ENCODE data around the gene ARHGAP6.

ARHGAP6 gene

GRCh38 chrX:11305641-11306040 lies 360.1 kb downstream of the ARHGAP6 start:
- Histone ChIP-seq H3K27me3 (ENCODE audit: low read depth, low read length) (no peaks in the 10 kb centered on the region), H3K4me3 (ENCODE audit: low read depth in 1 of 2, low read length in 2 of 2) (no peak overlapping the region), H3K4me1 (ENCODE audit: control insufficient read depth in 1 of 2, insufficient read depth in 2 of 2, low read length in 2 of 2) (peaks cover 0 to 9% of the 10 kb centered on the region in 2 donors), H3K27ac (ENCODE audit: low read length) (no peak overlapping the region), H3K9me3 (ENCODE audit: control insufficient read depth in 1 of 2, low read length in 2 of 2) (no peaks in the 10 kb centered on the region), H3K36me3 (ENCODE audit: control insufficient read depth in 1 of 2, insufficient read depth in 2 of 2, low read length in 2 of 2) (no peaks in the 10 kb centered on the region)

GRCh38 chrX:11304829-11305228 lies 360.9 kb downstream of the ARHGAP6 start:
- no peaks in the 10 kb centered on the region for H3K36me3 ChIP-seq (ENCODE audit: control insufficient read depth in 1 of 2, insufficient read depth in 2 of 2, low read length in 2 of 2)
- no peak overlapping the region for H3K4me3 ChIP-seq (ENCODE audit: low read depth in 1 of 2, low read length in 2 of 2)
- H3K27me3 ChIP-seq (ENCODE audit: low read depth, low read length): no peaks in the 10 kb centered on the region
- no peaks in the 10 kb centered on the region for H3K9me3 ChIP-seq (ENCODE audit: control insufficient read depth in 1 of 2, low read length in 2 of 2)
- H3K27ac ChIP-seq (ENCODE audit: low read length): no peak overlapping the region
- H3K4me1 ChIP-seq (ENCODE audit: control insufficient read depth in 1 of 2, insufficient read depth in 2 of 2, low read length in 2 of 2): peaks cover 0 to 9% of the 10 kb centered on the region in 2 donors

- Histone ChIP-seq H3K4me1 (ENCODE audit: control insufficient read depth in 1 of 2, insufficient read depth in 2 of 2, low read length in 2 of 2) (peaks cover 3 to 5% of the 10 kb centered on the region in 2 donors), H3K4me3 (ENCODE audit: low read depth in 1 of 2, low read length in 2 of 2) (no peak overlapping the region), H3K36me3 (ENCODE audit: control insufficient read depth in 1 of 2, insufficient read depth in 2 of 2, low read length in 2 of 2) (no peaks in the 10 kb centered on the region), H3K9me3 (ENCODE audit: control insufficient read depth in 1 of 2, low read length in 2 of 2) (no peaks in the 10 kb centered on the region), H3K27me3 (ENCODE audit: low read depth, low read length) (no peaks in the 10 kb centered on the region), H3K27ac (ENCODE audit: low read length) (no peak overlapping the region)
Measured at GRCh38 chrX:11298600-11298999, 367.1 kb downstream of the ARHGAP6 start.

GRCh38 chrX:11296051-11296450 lies 369.7 kb downstream of the ARHGAP6 start:
- Histone ChIP-seq H3K27ac (ENCODE audit: low read length) (no peak overlapping the region), H3K9me3 (ENCODE audit: control insufficient read depth in 1 of 2, low read length in 2 of 2) (no peaks in the 10 kb centered on the region), H3K4me3 (ENCODE audit: low read depth in 1 of 2, low read length in 2 of 2) (no peak overlapping the region)

GRCh38 chrX:11293113-11293512 lies 372.6 kb downstream of the ARHGAP6 start, which contains the start of gene AMELX:
AMELX (plus strand) TSS chrX:11293413; CDS start chrX:11294789, 1,376 bp downstream.
- H3K36me3 ChIP-seq (ENCODE audit: control insufficient read depth in 1 of 2, insufficient read depth in 2 of 2, low read length in 2 of 2): no peaks in the 10 kb centered on the region
- H3K4me3 ChIP-seq (ENCODE audit: low read depth in 1 of 2, low read length in 2 of 2): no peak within 1 kb of the TSS
- peaks cover 3 to 5% of the 10 kb centered on the region in 2 donors for H3K4me1 ChIP-seq (ENCODE audit: control insufficient read depth in 1 of 2, insufficient read depth in 2 of 2, low read length in 2 of 2)
- H3K27me3 ChIP-seq (ENCODE audit: low read depth, low read length): no peaks in the 10 kb centered on the region
- H3K27ac ChIP-seq (ENCODE audit: low read length): no peak within 1 kb of the TSS
- no peaks in the 10 kb centered on the region for H3K9me3 ChIP-seq (ENCODE audit: control insufficient read depth in 1 of 2, low read length in 2 of 2)

More at GRCh38 chrX:11296051-11296450, 369.7 kb downstream of the ARHGAP6 start:
- Histone ChIP-seq H3K36me3 (ENCODE audit: control insufficient read depth in 1 of 2, insufficient read depth in 2 of 2, low read length in 2 of 2) (no peaks in the 10 kb centered on the region), H3K4me1 (ENCODE audit: control insufficient read depth in 1 of 2, insufficient read depth in 2 of 2, low read length in 2 of 2) (peaks cover 3 to 5% of the 10 kb centered on the region in 2 donors), H3K27me3 (ENCODE audit: low read depth, low read length) (no peaks in the 10 kb centered on the region)

- Histone ChIP-seq H3K4me3 (ENCODE audit: low read depth in 1 of 2, low read length in 2 of 2) (no peak overlapping the region), H3K4me1 (ENCODE audit: control insufficient read depth in 1 of 2, insufficient read depth in 2 of 2, low read length in 2 of 2) (peaks cover 0 to under 1% of the 10 kb centered on the region in 2 donors), H3K27me3 (ENCODE audit: low read depth, low read length) (no peaks in the 10 kb centered on the region), H3K36me3 (ENCODE audit: control insufficient read depth in 1 of 2, insufficient read depth in 2 of 2, low read length in 2 of 2) (no peaks in the 10 kb centered on the region), H3K9me3 (ENCODE audit: control insufficient read depth in 1 of 2, low read length in 2 of 2) (no peaks in the 10 kb centered on the region), H3K27ac (ENCODE audit: low read length) (no peak overlapping the region)
Measured at GRCh38 chrX:11290416-11291102, 375.2 kb downstream of the ARHGAP6 start.

- H3K4me3 ChIP-seq (ENCODE audit: low read depth in 1 of 2, low read length in 2 of 2): no peak overlapping the region
- no peak overlapping the region for H3K27ac ChIP-seq (ENCODE audit: low read length)
Measured at GRCh38 chrX:11287505-11287904, 378.2 kb downstream of the ARHGAP6 start.

GRCh38 chrX:11285651-11286050 lies 380.1 kb downstream of the ARHGAP6 start:
- Histone ChIP-seq H3K4me3 (ENCODE audit: low read depth in 1 of 2, low read length in 2 of 2) (no peak overlapping the region), H3K27ac (ENCODE audit: low read length) (no peak overlapping the region), H3K9me3 (ENCODE audit: control insufficient read depth in 1 of 2, low read length in 2 of 2) (no peaks in the 10 kb centered on the region), H3K4me1 (ENCODE audit: control insufficient read depth in 1 of 2, insufficient read depth in 2 of 2, low read length in 2 of 2) (no peaks in the 10 kb centered on the region), H3K36me3 (ENCODE audit: control insufficient read depth in 1 of 2, insufficient read depth in 2 of 2, low read length in 2 of 2) (no peaks in the 10 kb centered on the region), H3K27me3 (ENCODE audit: low read depth, low read length) (no peaks in the 10 kb centered on the region)

More at GRCh38 chrX:11287505-11287904, 378.2 kb downstream of the ARHGAP6 start:
- no peaks in the 10 kb centered on the region for H3K36me3 ChIP-seq (ENCODE audit: control insufficient read depth in 1 of 2, insufficient read depth in 2 of 2, low read length in 2 of 2)
- no peaks in the 10 kb centered on the region for H3K4me1 ChIP-seq (ENCODE audit: control insufficient read depth in 1 of 2, insufficient read depth in 2 of 2, low read length in 2 of 2)
- no peaks in the 10 kb centered on the region for H3K9me3 ChIP-seq (ENCODE audit: control insufficient read depth in 1 of 2, low read length in 2 of 2)
- no peaks in the 10 kb centered on the region for H3K27me3 ChIP-seq (ENCODE audit: low read depth, low read length)

- Histone ChIP-seq H3K27ac (ENCODE audit: low read length) (no peak overlapping the region), H3K36me3 (ENCODE audit: control insufficient read depth in 1 of 2, insufficient read depth in 2 of 2, low read length in 2 of 2) (no peaks in the 10 kb centered on the region), H3K27me3 (ENCODE audit: low read depth, low read length) (no peaks in the 10 kb centered on the region), H3K9me3 (ENCODE audit: control insufficient read depth in 1 of 2, low read length in 2 of 2) (no peaks in the 10 kb centered on the region), H3K4me1 (ENCODE audit: control insufficient read depth in 1 of 2, insufficient read depth in 2 of 2, low read length in 2 of 2) (no peaks in the 10 kb centered on the region), H3K4me3 (ENCODE audit: low read depth in 1 of 2, low read length in 2 of 2) (no peak overlapping the region)
Measured at GRCh38 chrX:11282043-11282442, 383.7 kb downstream of the ARHGAP6 start.

GRCh38 chrX:11273544-11273943 lies 392.2 kb downstream of the ARHGAP6 start:
- Histone ChIP-seq H3K9me3 (ENCODE audit: control insufficient read depth in 1 of 2, low read length in 2 of 2) (no peaks in the 10 kb centered on the region), H3K27ac (ENCODE audit: low read length) (no peak overlapping the region), H3K27me3 (ENCODE audit: low read depth, low read length) (no peaks in the 10 kb centered on the region), H3K4me1 (ENCODE audit: control insufficient read depth in 1 of 2, insufficient read depth in 2 of 2, low read length in 2 of 2) (peaks cover 0 to 2% of the 10 kb centered on the region in 2 donors), H3K36me3 (ENCODE audit: control insufficient read depth in 1 of 2, insufficient read depth in 2 of 2, low read length in 2 of 2) (no peaks in the 10 kb centered on the region), H3K4me3 (ENCODE audit: low read depth in 1 of 2, low read length in 2 of 2) (no peak overlapping the region)

- Histone ChIP-seq H3K27me3 (ENCODE audit: low read depth, low read length) (no peaks in the 10 kb centered on the region), H3K27ac (ENCODE audit: low read length) (no peak overlapping the region), H3K4me1 (ENCODE audit: control insufficient read depth in 1 of 2, insufficient read depth in 2 of 2, low read length in 2 of 2) (peaks cover 0 to 2% of the 10 kb centered on the region in 2 donors), H3K36me3 (ENCODE audit: control insufficient read depth in 1 of 2, insufficient read depth in 2 of 2, low read length in 2 of 2) (no peaks in the 10 kb centered on the region), H3K9me3 (ENCODE audit: control insufficient read depth in 1 of 2, low read length in 2 of 2) (no peaks in the 10 kb centered on the region), H3K4me3 (ENCODE audit: low read depth in 1 of 2, low read length in 2 of 2) (no peak overlapping the region)
Measured at GRCh38 chrX:11272863-11273262, 392.9 kb downstream of the ARHGAP6 start.

- no peaks in the 10 kb centered on the region for H3K36me3 ChIP-seq (ENCODE audit: control insufficient read depth in 1 of 2, insufficient read depth in 2 of 2, low read length in 2 of 2)
- H3K4me1 ChIP-seq (ENCODE audit: control insufficient read depth in 1 of 2, insufficient read depth in 2 of 2, low read length in 2 of 2): peaks cover 0 to 2% of the 10 kb centered on the region in 2 donors
- H3K9me3 ChIP-seq (ENCODE audit: control insufficient read depth in 1 of 2, low read length in 2 of 2): no peaks in the 10 kb centered on the region
- H3K4me3 ChIP-seq (ENCODE audit: low read depth in 1 of 2, low read length in 2 of 2): no peak overlapping the region
- no peaks in the 10 kb centered on the region for H3K27me3 ChIP-seq (ENCODE audit: low read depth, low read length)
- H3K27ac ChIP-seq (ENCODE audit: low read length): no peak overlapping the region
Measured at GRCh38 chrX:11272290-11272689, 393.4 kb downstream of the ARHGAP6 start.
